MM.1S (cell line): ENCODE measurements around the gene OR52K1.

Experiments used
- DNase-seq: peaks from one replicate; pipeline ENCODE4 v3.0.0-alpha.2; 2015
- H2AFZ ChIP-seq: fragments of 300-600 bp; sonication (generic); 2 replicates; pipeline ENCODE4 v1.6.0; 2016; ENCODE audit warnings: antibody characterized with exemption, low read length
- H3F3A ChIP-seq: fragments of 300-600 bp; sonication (generic); 2 replicates; pipeline ENCODE4 v1.6.1; 2016; ENCODE audit warnings: mild to moderate bottlenecking, antibody characterized with exemption, low read length, moderate library complexity, mixed read lengths; ENCODE audit not compliant: insufficient read depth
- H3K27ac ChIP-seq: fragments of 300-600 bp; sonication (generic); 2 replicates; pipeline ENCODE4 v1.5.1; 2016; ENCODE audit warnings: mild to moderate bottlenecking, low read length
- H3K27me3 ChIP-seq: fragments of 300-600 bp; sonication (generic); replicated peaks from 2 replicates; pipeline ENCODE4 v1.6.0; 2016; ENCODE audit warnings: low read length; ENCODE audit not compliant: insufficient read depth
- H3K36me3 ChIP-seq: fragments of 300-600 bp; sonication (generic); replicated peaks from 2 replicates; pipeline ENCODE4 v1.6.1; 2016; ENCODE audit warnings: mild to moderate bottlenecking, low read length, mixed read lengths; ENCODE audit not compliant: insufficient read depth
- H3K4me1 ChIP-seq: fragments of 300-600 bp; sonication (generic); 2 replicates; pipeline ENCODE4 v1.6.1; 2016; ENCODE audit warnings: low read length, mixed read lengths
- H3K4me2 ChIP-seq: fragments of 300-600 bp; sonication (generic); 2 replicates; pipeline ENCODE4 v1.6.0; 2016; ENCODE audit warnings: low read depth, low read length
- H3K4me3 ChIP-seq: fragments of 300-600 bp; sonication (generic); 2 replicates; pipeline ENCODE4 v1.5.1; 2016; ENCODE audit warnings: low read length, mixed read lengths
- H3K79me2 ChIP-seq: fragments of 300-600 bp; sonication (generic); 2 replicates; pipeline ENCODE4 v1.6.1; 2016; ENCODE audit warnings: mixed run types, low read length, mixed read lengths
- H3K9ac ChIP-seq: fragments of 300-600 bp; sonication (generic); 2 replicates; pipeline ENCODE4 v1.6.1; 2016; ENCODE audit warnings: low read length, mixed read lengths
- H3K9me2 ChIP-seq: fragments of 300-600 bp; sonication (generic); replicated peaks from 2 replicates; pipeline ENCODE4 v1.6.1; 2016; ENCODE audit warnings: mild to moderate bottlenecking, low read length, mixed read lengths; ENCODE audit not compliant: insufficient read depth
- H3K9me3 ChIP-seq: fragments of 300-600 bp; sonication (generic); replicated peaks from 2 replicates; pipeline ENCODE4 v1.6.1; 2016; ENCODE audit warnings: mild to moderate bottlenecking, low read length, mixed read lengths; ENCODE audit not compliant: insufficient read depth
- H4K20me1 ChIP-seq: fragments of 300-600 bp; sonication (generic); 2 replicates; pipeline ENCODE4 v1.6.1; 2016; ENCODE audit warnings: mild to moderate bottlenecking, low read length, moderate library complexity, mixed read lengths; ENCODE audit not compliant: insufficient read depth
- EZH2 ChIP-seq: fragments of 300-600 bp; sonication (generic); optimal IDR thresholded peaks from 2 replicates; pipeline ENCODE3; 2017; ENCODE audit warnings: low read depth, mild to moderate bottlenecking, antibody characterized with exemption, low read length, mixed read lengths
- EZH2phosphoT487 ChIP-seq: fragments of 300-600 bp; sonication (generic); IDR thresholded peaks from 2 replicates; pipeline ENCODE4 v1.6.1; 2018; ENCODE audit warnings: antibody characterized with exemption, low read length
- TF ChIP-seq, protein P1 (sequence below): fragments of 300-600 bp; sonication (generic); IDR thresholded peaks from 2 replicates; pipeline ENCODE4 v1.5.1; 2016; ENCODE audit warnings: antibody characterized with exemption, low read length, mixed read lengths

OR52K1 gene

DNA sequence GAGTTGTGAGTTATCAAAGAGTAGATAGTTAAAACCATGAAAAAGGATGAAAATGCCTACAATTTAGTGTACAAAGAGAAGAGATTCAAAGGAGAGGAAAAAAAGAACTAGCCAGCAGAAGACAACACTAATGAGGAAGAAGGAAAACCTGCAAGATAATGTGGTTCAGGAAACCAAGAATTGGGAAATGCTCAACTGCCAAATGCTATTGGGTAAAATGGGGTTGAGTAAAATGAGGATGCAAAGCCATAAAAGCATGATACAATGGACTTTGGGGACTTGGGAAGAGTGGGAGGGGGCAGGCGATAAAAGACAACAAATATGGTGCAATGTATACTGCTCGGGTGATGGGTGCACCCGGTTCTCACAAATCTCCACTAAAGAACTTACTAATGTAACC lies 40.9 kb upstream of the OR52K1 start:
- H3F3A ChIP-seq = no peaks in the 10 kb centered on the region
- H3K36me3 ChIP-seq = no peaks in the 10 kb centered on the region
- no peaks in the 10 kb centered on the region for H3K4me1 ChIP-seq
- H3K4me3 ChIP-seq = no peak overlapping the region
- H3K27me3 ChIP-seq = no peaks in the 10 kb centered on the region
- no peak overlapping the region for H2AFZ ChIP-seq
- H3K27ac ChIP-seq = no peak overlapping the region
- no peak overlapping the region for H3K9ac ChIP-seq
- H3K79me2 ChIP-seq = no peaks in the 10 kb centered on the region
- TF ChIP-seq EZH2phosphoT487 (no peak), EZH2 (no peak)
- TF ChIP-seq, protein P1, sequence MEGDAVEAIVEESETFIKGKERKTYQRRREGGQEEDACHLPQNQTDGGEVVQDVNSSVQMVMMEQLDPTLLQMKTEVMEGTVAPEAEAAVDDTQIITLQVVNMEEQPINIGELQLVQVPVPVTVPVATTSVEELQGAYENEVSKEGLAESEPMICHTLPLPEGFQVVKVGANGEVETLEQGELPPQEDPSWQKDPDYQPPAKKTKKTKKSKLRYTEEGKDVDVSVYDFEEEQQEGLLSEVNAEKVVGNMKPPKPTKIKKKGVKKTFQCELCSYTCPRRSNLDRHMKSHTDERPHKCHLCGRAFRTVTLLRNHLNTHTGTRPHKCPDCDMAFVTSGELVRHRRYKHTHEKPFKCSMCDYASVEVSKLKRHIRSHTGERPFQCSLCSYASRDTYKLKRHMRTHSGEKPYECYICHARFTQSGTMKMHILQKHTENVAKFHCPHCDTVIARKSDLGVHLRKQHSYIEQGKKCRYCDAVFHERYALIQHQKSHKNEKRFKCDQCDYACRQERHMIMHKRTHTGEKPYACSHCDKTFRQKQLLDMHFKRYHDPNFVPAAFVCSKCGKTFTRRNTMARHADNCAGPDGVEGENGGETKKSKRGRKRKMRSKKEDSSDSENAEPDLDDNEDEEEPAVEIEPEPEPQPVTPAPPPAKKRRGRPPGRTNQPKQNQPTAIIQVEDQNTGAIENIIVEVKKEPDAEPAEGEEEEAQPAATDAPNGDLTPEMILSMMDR = no peak
- no peaks in the 10 kb centered on the region for H3K9me2 ChIP-seq
- no peaks in the 10 kb centered on the region for H3K9me3 ChIP-seq
- DNase-seq = no peak
- no peak overlapping the region for H3K4me2 ChIP-seq
- H4K20me1 ChIP-seq = no peaks in the 10 kb centered on the region

DNA sequence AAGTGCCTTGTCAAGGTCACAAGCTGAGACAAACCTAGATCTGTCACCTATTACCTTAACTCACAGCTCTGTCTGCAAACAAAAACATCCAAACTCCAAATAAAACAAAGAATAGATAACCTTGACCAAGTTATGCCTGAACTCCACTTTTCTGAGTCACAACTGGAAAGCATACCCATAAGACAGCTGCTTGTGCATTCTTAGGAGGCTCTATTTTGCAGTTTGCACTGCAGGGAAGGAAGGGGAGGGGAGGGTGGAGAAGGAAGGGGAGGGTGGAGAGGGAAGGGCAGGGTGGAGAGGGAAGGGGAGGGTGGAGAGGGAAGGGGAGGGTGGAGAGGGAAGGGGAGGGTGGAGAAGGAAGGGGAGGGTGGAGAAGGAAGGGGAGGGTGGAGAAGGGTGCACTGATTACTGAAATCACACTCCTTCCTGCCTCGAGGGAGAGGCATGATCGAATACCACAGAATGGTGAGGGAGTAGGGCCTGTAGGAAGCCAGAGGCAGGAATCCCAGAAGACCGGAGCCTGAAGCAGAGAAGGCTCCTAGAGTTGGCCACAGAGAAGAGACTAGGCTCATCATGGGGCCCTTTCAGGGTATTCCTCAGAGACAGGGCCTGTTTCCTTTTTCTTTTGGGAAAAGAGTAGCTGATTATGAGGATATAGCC lies 39.1 kb upstream of the OR52K1 start:
- no peak overlapping the region for H3K4me2 ChIP-seq
- no peaks in the 10 kb centered on the region for H4K20me1 ChIP-seq
- no peaks in the 10 kb centered on the region for H3K36me3 ChIP-seq

DNA sequence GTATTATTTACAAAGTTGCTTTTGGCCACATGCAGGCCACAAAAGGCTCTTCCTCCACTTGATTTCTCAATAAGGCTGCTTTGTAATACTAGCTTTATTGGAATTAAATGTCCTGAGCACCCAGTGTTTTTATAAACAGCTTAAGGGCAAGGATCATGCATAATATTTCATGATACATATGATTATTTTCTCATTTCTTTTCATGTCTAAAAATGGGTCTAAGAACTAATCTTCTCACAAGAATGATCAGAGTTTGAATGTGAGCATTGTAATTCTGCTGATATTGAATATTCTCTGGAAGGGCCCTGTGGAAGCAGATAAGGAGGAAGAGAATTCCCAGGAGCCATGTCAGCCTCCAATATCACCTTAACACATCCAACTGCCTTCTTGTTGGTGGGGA lies 33.5 kb upstream of the OR52K1 start, which contains the start of gene OR52K2:
TSS of gene OR52K2 (plus strand) at position 301 of the 400 bp plus-strand sequence. CDS start at position 346, 45 bp downstream.
- Histone ChIP-seq H3K9me3 (no peaks in the 10 kb centered on the region), H3K9me2 (no peaks in the 10 kb centered on the region), H3K9ac (no peak within 1 kb of the TSS), H3K79me2 (no peaks in the 10 kb centered on the region), H3K36me3 (no peaks in the 10 kb centered on the region), H3F3A (no peaks in the 10 kb centered on the region), H4K20me1 (no peaks in the 10 kb centered on the region), H3K4me2 (no peak within 1 kb of the TSS), H3K27me3 (no peaks in the 10 kb centered on the region), H3K4me1 (no peaks in the 10 kb centered on the region), H2AFZ (no peak within 1 kb of the TSS), H3K4me3 (no peak within 1 kb of the TSS), H3K27ac (no peak within 1 kb of the TSS)
- TF ChIP-seq, protein P1 = no peak
- no peak for TF ChIP-seq EZH2
- no peak for TF ChIP-seq EZH2phosphoT487
- no peak for DNase-seq

More for the DNA sequence above, 39.1 kb upstream of the OR52K1 start:
- no peak overlapping the region for H2AFZ ChIP-seq
- H3K4me1 ChIP-seq = no peaks in the 10 kb centered on the region
- no peak overlapping the region for H3K27ac ChIP-seq
- H3K79me2 ChIP-seq = no peaks in the 10 kb centered on the region
- no peak overlapping the region for H3K9ac ChIP-seq
- no peak for TF ChIP-seq EZH2
- TF ChIP-seq, protein P1 = no peak
- TF ChIP-seq EZH2phosphoT487 = no peak
- H3K9me2 ChIP-seq = no peaks in the 10 kb centered on the region
- no peak for DNase-seq
- H3F3A ChIP-seq = no peaks in the 10 kb centered on the region
- H3K4me3 ChIP-seq = no peak overlapping the region
- no peaks in the 10 kb centered on the region for H3K27me3 ChIP-seq
- no peaks in the 10 kb centered on the region for H3K9me3 ChIP-seq
